Thymus (tissue), 11 donors: Measurements from ENCODE around the gene SNX32. TPM values are rescaled to one million over a fixed set of nuclear protein-coding genes. Genes with fewer than 3 reads are reported as not detected.
A peak's percentile ranks its signal among the peaks of the same experiment; 100 is the strongest.

ENCODE experiments used
- DNase-seq, 9 donors: peaks; one replicate each; pipeline ENCODE4 v3.0.0-alpha.2; 2013; ENCODE audit warnings: low spot score in 9 of 9, low read depth in 6 of 9, missing footprints in 1 of 9
- H3K27ac ChIP-seq, 2 donors: one replicate each; pipeline ENCODE4 v1.5.1; 2013; ENCODE audit warnings: control low read depth in 1 of 2, low read depth in 1 of 2, low read length in 1 of 2, mild to moderate bottlenecking in 1 of 2, moderate library complexity in 1 of 2
- H3K27me3 ChIP-seq, 2 donors: one replicate each; pipeline ENCODE4 v1.5.1; 2013; ENCODE audit warnings: low read length in 1 of 2; ENCODE audit not compliant: control insufficient read depth in 2 of 2, insufficient read depth in 1 of 2
- H3K36me3 ChIP-seq, 2 donors: one replicate each; pipeline ENCODE4 v1.5.1; 2013; ENCODE audit warnings: low read length in 1 of 2, mild to moderate bottlenecking in 1 of 2, moderate library complexity in 1 of 2; ENCODE audit not compliant: control insufficient read depth in 2 of 2, insufficient read depth in 2 of 2
- H3K4me1 ChIP-seq, 2 donors: one replicate each; pipeline ENCODE4 v1.5.1; 2013; ENCODE audit warnings: low read length in 2 of 2; ENCODE audit not compliant: control insufficient read depth in 2 of 2, insufficient read depth in 2 of 2
- H3K4me3 ChIP-seq, 2 donors: one replicate each; pipeline ENCODE4 v1.5.1; 2013; ENCODE audit warnings: low read length in 2 of 2, control low read depth in 1 of 2, mild to moderate bottlenecking in 1 of 2
- H3K9me3 ChIP-seq, 2 donors: one replicate each; pipeline ENCODE4 v1.5.1; 2013; ENCODE audit warnings: low read length in 1 of 2, mild to moderate bottlenecking in 1 of 2; ENCODE audit not compliant: control insufficient read depth in 2 of 2, insufficient read depth in 1 of 2
- WGBS: extraction: QIAGEN DNeasy Blood & Tissue Kit; methylation state at CpG from one replicate; pipeline ENCODE4 v1.1.7; 2013; 5-methylcytosine and 5-hydroxymethylcytosine counted together
- polyA plus RNA-seq: library from polyadenylated mRNA; stranded (reverse); fragments of 200-250 nt; gene quantifications from one replicate; pipeline ENCODE4 v1.2.3, GENCODE V29; 2013
- total RNA-seq: library from RNA; stranded (reverse); fragments of 120-200 nt; gene quantifications from one replicate; pipeline ENCODE4 v1.2.4, GENCODE V29; 2013
- donor health status: healthy.

The SNX32 gene
- total and polyA plus RNA-seq, 2 donors = 0.38 to 1.1 TPM

DNA sequence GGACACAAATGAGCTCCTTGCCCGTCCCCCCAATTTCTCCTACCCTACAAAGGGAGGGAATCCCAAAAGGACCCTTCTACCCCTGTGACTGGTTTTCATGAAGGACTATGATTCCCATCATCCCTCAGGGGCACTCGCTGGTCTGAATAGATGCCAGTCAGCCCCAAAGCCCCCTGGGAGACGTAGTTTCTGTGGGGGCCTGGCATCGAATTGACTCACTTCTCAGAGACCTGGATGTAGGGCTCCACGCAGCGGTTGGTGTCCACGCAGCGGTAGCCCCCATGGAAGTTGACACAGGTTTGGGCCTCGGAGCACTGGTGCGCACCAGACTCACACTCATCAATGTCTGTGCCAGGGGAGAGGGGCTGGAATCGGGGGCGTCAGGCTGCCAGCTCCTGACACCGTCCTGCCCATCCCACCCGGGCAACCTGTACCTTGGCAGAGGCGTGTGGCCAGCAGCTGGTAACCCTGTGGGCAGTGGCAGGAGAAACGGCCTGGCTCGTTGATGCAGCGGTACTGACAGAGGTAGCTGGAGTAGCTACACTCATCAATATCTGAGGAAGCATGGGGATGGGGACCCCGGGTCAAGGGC lies 34.4 kb downstream of the SNX32 start:
- no peak overlapping the region for H3K4me3 ChIP-seq
- peaks cover 7 to 13% of the 10 kb centered on the region in 2 donors for H3K4me1 ChIP-seq
- peaks cover 43 to 53% of the 10 kb centered on the region in 2 donors for H3K36me3 ChIP-seq
- H3K9me3 ChIP-seq = no peaks in the 10 kb centered on the region
- 97% methylated on average over 19 of the region's 19 CpGs for WGBS
- no peak overlapping the region for H3K27ac ChIP-seq
- peak in 1 of 9 donors; percentile 49 for DNase-seq
- peaks cover 10 to 37% of the 10 kb centered on the region in 2 donors for H3K27me3 ChIP-seq

DNA sequence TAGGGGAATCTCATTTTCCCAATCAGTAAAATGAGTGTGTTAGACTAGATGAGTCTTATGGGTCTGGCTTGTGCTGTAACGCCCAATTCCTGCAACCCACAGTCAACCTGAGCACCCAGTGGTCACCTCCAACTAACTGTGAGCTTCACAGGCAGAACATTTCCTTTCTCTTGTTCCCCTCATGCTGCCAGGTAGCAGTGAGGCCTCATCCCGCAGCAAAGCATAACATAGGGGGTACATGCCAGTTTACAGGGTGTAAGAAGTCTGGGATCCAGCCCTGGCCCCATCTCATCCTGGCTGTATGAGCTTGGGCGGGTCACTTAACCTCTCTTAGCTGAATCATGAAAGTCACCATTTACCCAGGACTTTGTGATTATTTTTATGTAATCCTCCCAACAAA lies 35.1 kb downstream of the SNX32 start:
- Histone ChIP-seq H3K27ac (no peak overlapping the region), H3K4me1 (peaks cover 10 to 19% of the 10 kb centered on the region in 2 donors), H3K9me3 (no peaks in the 10 kb centered on the region), H3K4me3 (no peak overlapping the region), H3K27me3 (peaks cover 11 to 42% of the 10 kb centered on the region in 2 donors), H3K36me3 (peaks cover 35 to 45% of the 10 kb centered on the region in 2 donors)
- WGBS = 98% methylated on average over 3 of the region's 3 CpGs
- DNase-seq = no peak

DNA sequence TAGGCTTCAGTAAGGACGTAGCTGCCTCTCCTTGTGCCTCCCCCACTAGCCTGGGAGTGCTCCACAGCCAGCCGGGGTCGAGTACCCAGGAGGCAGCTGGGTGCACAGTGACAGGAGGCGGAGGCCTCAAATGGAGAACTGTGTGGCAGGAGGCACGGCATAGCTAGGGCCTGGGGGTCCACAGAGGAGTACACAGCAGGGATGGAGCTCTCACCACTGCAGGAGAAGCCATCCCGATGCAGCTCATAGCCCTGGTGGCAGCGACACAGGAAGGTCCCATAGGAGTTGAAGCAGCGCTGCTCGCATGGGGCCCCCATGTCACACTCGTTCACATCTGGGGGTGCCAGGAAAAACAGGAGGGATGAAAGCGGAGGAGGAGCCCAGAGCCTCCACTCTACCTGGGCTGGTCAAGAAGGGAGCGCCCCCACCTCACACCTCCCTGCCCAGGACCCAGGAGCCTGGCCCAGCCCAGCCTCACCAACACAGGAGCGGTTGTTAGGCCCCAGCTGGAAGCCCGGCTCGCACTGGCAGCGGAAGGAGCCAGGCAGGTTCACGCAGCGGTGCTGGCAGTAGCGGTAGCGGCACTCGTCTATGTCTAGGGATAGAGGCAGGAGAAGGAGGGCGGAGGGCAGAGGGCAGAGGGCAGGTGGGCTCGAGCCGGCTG lies 36.0 kb downstream of the SNX32 start:
- Histone ChIP-seq H3K36me3 (peaks cover 27 to 37% of the 10 kb centered on the region in 2 donors), H3K4me1 (peaks cover 10 to 20% of the 10 kb centered on the region in 2 donors)

DNA sequence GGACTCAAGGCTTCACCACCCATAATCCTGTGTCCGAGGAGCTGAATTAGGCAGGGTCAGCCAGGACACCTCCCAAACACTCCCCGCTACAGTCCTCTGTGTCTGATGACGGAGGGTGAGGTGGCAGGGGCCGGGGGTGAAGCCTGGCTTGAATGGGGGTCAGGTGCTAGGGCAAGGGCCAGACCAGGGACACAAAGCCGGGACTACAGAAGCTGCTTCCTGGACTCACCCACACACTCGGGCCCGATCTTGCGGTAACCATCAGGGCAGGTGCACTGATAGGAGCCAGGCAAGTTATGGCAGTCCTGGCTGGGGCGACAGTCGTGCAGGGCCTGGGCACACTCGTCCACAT lies 36.5 kb downstream of the SNX32 start:
- H3K27ac ChIP-seq = no peak overlapping the region
- peaks cover 22 to 32% of the 10 kb centered on the region in 2 donors for H3K36me3 ChIP-seq
- no peak overlapping the region for H3K4me3 ChIP-seq
- no peaks in the 10 kb centered on the region for H3K9me3 ChIP-seq
- no peak for DNase-seq
- WGBS = 63% methylated on average over 11 of the region's 11 CpGs
- H3K4me1 ChIP-seq = peaks cover 10 to 20% of the 10 kb centered on the region in 2 donors
- H3K27me3 ChIP-seq = peaks cover 11 to 42% of the 10 kb centered on the region in 2 donors

More for the DNA sequence above, 36.0 kb downstream of the SNX32 start:
- H3K27ac ChIP-seq = no peak overlapping the region
- H3K27me3 ChIP-seq = peaks cover 11 to 42% of the 10 kb centered on the region in 2 donors
- no peak overlapping the region for H3K4me3 ChIP-seq
- H3K9me3 ChIP-seq = no peaks in the 10 kb centered on the region
- DNase-seq = no peak
- WGBS = 95% methylated on average over 24 of the region's 24 CpGs

DNA sequence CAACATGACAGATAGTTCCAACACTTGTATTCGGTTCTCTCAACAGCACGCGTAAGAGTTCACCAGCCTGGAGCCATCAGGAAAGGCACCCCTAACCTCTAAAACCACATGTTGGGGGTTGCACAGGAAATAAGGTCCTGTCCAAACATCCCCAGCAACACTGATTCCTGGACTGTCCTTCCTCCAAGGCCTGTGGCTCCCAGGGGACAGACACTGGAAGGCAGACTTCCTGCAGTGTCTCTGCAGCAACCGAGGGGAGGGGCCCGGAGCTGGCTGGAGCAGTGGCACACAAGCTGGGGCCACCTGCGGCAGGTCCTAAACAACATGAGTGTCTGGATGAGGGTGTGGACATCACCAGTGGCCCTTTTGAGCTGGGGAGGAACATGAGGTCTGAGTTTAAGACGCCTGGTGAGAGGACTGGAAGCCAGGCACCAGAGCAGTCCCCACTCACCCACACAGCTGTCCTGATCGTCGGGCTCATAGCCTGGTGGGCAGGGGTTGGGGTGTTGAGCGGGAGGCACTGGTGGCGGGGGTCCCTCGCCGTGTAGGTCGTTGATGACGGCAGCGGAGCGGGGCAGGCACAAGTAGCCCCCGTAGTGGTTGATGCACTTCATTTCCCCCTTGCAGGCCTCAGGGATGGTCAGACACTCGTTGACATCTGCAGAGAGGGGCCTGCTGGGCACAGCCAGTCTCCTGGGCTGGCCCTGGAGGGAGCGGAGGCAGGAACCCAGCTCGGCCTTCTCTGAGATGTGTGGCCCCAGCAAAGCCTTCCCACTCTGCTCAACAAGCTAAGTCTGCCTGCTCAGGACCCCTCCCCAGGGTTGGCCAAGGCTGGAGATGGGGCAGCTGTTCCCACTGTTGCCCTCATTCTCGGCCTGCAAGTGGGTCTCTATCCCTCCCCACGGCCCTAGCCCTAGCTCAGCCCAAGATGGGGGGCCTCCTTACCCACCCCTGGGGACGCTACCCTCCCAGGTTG lies 37.2 kb downstream of the SNX32 start:
- Histone ChIP-seq H3K36me3 (peaks cover 14 to 24% of the 10 kb centered on the region in 2 donors), H3K27ac (no peak overlapping the region), H3K9me3 (no peaks in the 10 kb centered on the region), H3K4me1 (peaks cover 10 to 20% of the 10 kb centered on the region in 2 donors), H3K4me3 (no peak overlapping the region), H3K27me3 (peaks cover 11 to 42% of the 10 kb centered on the region in 2 donors)
- DNase-seq = no peak
- 66% methylated on average over 24 of the region's 24 CpGs for WGBS

DNA sequence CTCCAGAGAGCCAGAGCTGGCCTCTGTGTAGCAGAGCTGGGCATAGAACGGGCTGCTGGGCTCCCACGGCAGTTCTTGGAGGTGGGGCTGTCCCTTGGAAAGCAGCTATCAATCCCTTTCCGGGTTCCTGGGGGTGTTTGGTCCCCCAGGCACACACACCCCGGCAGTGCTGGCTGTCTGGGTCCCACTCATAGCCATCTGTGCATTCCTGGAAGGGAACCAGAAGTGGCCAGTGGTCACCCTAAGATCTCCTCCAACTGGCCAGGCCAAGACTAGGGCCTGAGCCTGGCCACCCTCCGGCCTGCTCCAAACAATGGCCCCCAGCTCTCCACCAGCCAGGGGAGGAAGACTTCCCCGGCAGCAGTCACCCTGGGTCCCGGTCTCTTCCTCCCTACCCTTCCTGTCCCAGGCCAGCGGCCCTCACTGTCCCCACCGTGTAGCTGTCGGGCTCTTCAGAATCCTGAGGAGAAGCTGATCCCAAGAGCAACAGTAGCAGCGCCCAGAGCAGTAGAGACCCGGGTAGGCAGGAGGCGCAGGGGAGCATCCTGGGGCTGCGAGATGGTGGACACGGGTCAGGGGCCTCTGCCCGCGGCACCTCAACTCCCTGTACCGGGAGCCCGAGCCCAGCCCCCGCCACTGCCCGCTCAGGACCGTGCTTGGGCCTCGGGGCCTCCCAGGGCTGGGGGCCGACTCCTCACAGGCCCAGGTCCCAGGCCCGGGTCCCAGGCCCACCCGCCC lies 38.2 kb downstream of the SNX32 start:
- DNase-seq = no peak
- 84% methylated on average over 26 of the region's 26 CpGs for WGBS
- peaks cover 10 to 20% of the 10 kb centered on the region in 2 donors for H3K4me1 ChIP-seq

DNA sequence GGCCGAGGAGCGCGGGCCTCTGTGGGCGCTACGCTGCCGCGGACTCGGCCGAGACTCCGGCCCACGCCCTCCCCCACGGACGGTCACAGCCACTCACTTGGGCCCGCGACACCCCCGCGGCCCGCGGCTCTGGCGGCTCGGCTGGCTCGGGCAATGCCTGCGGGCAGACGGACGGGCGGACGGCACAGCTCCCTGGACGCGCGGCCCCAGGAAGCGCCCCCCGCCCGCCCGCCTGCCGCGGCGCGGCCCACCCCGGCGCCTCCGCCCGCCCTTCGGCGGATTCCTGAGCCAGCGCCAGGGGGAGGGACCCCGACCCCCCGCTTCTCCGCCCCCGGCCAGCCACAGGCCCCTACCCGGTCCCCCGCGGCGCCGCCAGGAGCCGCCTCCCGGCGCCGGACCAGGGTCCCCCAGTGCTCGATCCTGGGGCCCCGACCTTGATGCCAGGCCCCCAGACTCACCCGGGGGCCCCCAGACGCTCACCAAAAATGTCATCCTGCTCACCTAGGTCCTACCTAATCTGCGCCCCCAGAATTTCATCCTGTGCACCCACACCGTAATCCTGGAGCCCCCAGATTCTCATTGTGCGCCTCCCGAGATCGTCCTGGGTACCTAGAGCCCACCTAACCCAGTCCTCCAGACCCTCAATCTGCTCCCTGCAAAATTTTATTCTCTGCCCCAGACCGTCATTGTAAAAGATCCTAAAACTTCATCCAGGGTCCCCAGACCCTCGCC lies 39.0 kb downstream of the SNX32 start, which contains the start of gene EFEMP2:
EFEMP2 (minus strand) TSS at position 215 of the 732 bp plus-strand sequence. CDS start 446 bp downstream, outside the sequence.
- H3K9me3 ChIP-seq = no peaks in the 10 kb centered on the region
- peaks cover 0 to 9% of the 10 kb centered on the region in 2 donors for H3K36me3 ChIP-seq
- H3K27ac ChIP-seq = peak within 1 kb of the TSS; percentile 23 to 61
- DNase-seq = no peak
- peak within 1 kb of the TSS; percentile 49 to 62 for H3K4me3 ChIP-seq
- peaks cover 10 to 15% of the 10 kb centered on the region in 2 donors for H3K4me1 ChIP-seq
- WGBS = 9% methylated on average over 68 of the region's 69 CpGs
- H3K27me3 ChIP-seq = peaks cover 11 to 42% of the 10 kb centered on the region in 2 donors

More for the DNA sequence above, 38.2 kb downstream of the SNX32 start:
- H3K27me3 ChIP-seq = peaks cover 11 to 42% of the 10 kb centered on the region in 2 donors
- peak overlapping the region; percentile 16 to 62 for H3K4me3 ChIP-seq
- H3K36me3 ChIP-seq = peaks cover 5 to 15% of the 10 kb centered on the region in 2 donors
- peak overlapping the region in 1 of 2 donors; percentile 7 for H3K27ac ChIP-seq
- no peaks in the 10 kb centered on the region for H3K9me3 ChIP-seq
